ENCODE data around the gene USP11. TPM values are rescaled to one million over a fixed set of nuclear protein-coding genes. Genes with fewer than 3 reads are reported as not detected.

Gene USP11
- 37.2 and 39.5 TPM in 2 replicates for total RNA-seq

DNA sequence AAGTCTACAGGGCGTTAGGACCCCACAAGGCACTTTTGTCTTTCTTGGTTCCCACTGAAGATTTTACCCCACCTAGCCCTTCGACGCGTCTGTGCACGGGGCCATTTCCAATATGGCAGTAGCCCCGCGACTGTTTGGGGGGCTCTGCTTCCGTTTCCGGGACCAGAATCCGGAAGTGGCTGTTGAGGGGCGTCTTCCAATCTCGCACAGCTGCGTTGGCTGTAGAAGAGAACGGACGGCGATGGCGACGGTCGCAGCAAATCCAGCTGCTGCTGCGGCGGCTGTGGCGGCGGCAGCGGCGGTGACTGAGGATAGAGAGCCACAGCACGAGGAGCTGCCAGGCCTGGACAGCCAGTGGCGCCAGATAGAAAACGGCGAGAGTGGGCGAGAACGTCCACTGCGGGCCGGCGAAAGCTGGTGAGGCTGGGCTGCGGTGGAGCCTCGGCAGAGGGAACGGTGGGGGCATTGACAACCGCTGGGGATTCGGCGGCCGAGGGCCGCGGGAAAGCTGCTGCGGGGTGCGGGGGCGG, at the start of gene USP11:
Gene USP11, plus strand, starts transcription at position 207 of the 530 bp plus-strand sequence. Its CDS starts 35 bp downstream, at position 242.
- H3K27ac Mint-ChIP-seq = peak within 1 kb of the TSS; percentile 95
- H3K36me3 Mint-ChIP-seq (ENCODE audit: low read depth) = peaks cover 26% of the 10 kb centered on the region
- peaks cover 20% of the 10 kb centered on the region for H3K4me1 Mint-ChIP-seq (ENCODE audit: low read depth)
- H3K27me3 Mint-ChIP-seq (ENCODE audit: low read depth) = no peaks in the 10 kb centered on the region
- H3K4me3 Mint-ChIP-seq (ENCODE audit: low read depth) = peak within 1 kb of the TSS; percentile 86
- peak; percentile 16 for DNase-seq (ENCODE audit: low spot score)
- H3K9me3 Mint-ChIP-seq = no peaks in the 10 kb centered on the region
- intact Hi-C loops (cut with micrococcal nuclease) = loop anchor here (1.0 to 10.0 kb wide), 4 partner anchors 15 to 82 kb away; partner anchors contain the start of genes CDK16 and UBA1

DNA sequence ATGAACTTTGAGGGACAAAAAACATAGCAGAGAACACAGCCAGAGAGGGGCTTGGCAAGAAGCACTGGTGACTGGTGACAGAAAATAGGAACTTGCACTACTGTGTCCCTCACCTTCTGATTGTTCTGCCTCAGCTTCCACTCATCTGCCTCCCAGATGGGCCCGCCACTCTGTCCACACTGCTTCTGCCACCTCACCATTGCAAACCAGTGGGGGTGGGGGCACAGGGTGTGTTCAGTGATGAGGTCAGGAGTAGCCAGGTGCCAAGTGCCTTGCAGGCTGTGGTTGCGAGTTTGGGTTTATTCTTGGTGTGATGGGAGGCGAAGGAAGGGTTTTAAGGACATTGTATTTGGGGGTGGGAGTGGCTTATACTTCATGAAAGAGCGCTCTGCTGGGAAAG, 48.3 kb upstream of the USP11 start:
- Mint-ChIP-seq H3K4me1 (ENCODE audit: low read depth) (peaks cover 6% of the 10 kb centered on the region), H3K4me3 (ENCODE audit: low read depth) (no peak overlapping the region), H3K9me3 (no peaks in the 10 kb centered on the region), H3K36me3 (ENCODE audit: low read depth) (peaks cover 29% of the 10 kb centered on the region), H3K27ac (no peak overlapping the region), H3K27me3 (ENCODE audit: low read depth) (no peaks in the 10 kb centered on the region)
- no peak for DNase-seq (ENCODE audit: low spot score)
- intact Hi-C loops (cut with micrococcal nuclease) = no loop called here

DNA sequence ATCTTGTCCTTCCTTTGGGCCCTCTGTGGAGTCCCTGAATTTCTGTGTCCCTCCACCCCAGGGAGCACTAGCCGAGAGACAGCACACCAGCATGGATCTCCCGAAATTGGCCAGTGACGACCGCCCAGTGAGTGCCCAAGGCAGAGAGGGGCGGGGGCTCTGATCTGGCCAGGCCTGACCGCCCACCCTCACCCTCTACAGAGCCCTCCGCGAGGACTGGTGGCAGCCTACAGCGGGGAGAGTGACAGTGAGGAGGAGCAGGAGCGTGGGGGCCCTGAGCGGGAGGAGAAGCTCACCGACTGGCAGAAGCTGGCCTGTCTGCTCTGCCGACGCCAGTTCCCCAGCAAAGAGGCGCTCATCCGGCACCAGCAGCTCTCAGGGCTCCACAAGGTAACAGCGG, 47.6 kb upstream of the USP11 start:
- Mint-ChIP-seq H3K27me3 (ENCODE audit: low read depth) (no peaks in the 10 kb centered on the region), H3K36me3 (ENCODE audit: low read depth) (peaks cover 28% of the 10 kb centered on the region), H3K27ac (no peak overlapping the region)

DNA sequence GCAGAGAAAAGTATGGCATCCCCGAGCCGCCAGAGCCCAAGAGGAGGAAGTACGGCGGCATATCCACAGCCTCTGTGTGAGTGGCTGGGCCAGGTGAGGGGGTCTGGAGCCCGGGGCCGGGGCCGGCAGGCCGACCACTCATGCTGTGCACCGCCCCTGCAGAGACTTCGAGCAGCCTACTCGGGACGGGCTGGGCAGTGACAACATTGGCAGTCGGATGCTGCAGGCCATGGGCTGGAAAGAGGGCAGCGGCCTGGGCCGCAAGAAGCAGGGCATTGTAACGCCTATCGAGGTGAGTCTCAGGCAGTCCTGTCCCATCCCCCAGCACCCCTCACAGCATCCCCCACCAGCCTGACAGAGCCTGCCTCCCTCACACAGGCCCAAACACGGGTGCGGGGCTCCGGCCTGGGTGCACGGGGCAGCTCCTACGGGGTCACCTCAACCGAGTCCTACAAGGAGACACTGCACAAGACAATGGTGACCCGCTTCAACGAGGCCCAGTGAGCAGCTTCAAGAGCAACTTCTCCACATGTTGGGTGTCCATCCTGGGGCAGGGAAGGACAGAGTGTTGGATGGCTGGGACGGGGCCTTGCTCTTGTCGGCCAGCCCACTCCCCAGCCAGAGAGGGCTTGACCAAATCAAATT, 46.6 kb upstream of the USP11 start:
- Mint-ChIP-seq H3K4me1 (ENCODE audit: low read depth) (peaks cover 6% of the 10 kb centered on the region), H3K9me3 (no peaks in the 10 kb centered on the region), H3K27me3 (ENCODE audit: low read depth) (no peaks in the 10 kb centered on the region), H3K36me3 (ENCODE audit: low read depth) (peaks cover 25% of the 10 kb centered on the region), H3K27ac (no peak overlapping the region), H3K4me3 (ENCODE audit: low read depth) (no peak overlapping the region)
- DNase-seq (ENCODE audit: low spot score) = no peak
- intact Hi-C loops (cut with micrococcal nuclease) = no loop called here

More for the DNA sequence above, 47.6 kb upstream of the USP11 start:
- intact Hi-C loops (cut with micrococcal nuclease) = no loop called here
- no peak for DNase-seq (ENCODE audit: low spot score)
- H3K4me1 Mint-ChIP-seq (ENCODE audit: low read depth) = peaks cover 6% of the 10 kb centered on the region
- no peaks in the 10 kb centered on the region for H3K9me3 Mint-ChIP-seq
- no peak overlapping the region for H3K4me3 Mint-ChIP-seq (ENCODE audit: low read depth)

DNA sequence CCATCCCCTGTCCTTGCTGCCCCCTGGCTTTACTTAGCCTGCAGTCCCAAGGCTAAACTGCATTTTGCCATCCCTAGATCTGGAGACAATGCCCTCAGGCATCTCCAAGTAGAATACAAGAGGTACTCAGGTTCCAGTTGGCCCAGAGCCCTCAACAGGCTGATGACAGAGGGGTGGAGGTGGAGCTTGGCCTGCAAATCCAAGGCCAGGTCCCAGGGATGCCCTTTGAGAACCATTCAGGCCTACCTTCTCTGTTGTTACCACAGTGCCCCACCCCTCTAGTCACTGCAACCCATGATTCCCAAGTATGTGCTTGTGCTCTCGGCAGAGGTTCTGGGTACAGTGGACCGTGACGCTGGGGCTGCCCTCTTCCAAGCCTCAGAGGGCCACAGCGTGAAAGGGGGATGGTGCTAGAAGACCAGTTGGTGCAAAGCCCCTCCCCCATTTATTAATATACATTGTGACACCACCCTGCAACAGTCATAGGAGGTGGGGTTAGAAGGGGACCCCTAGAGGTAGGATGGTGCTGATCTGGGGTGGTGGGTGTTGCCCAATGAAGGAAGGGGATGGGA, 45.6 kb upstream of the USP11 start:
- Mint-ChIP-seq H3K27ac (peak overlapping the region; percentile 38), H3K27me3 (ENCODE audit: low read depth) (no peaks in the 10 kb centered on the region), H3K4me1 (ENCODE audit: low read depth) (peaks cover 6% of the 10 kb centered on the region), H3K9me3 (no peaks in the 10 kb centered on the region), H3K4me3 (ENCODE audit: low read depth) (no peak overlapping the region), H3K36me3 (ENCODE audit: low read depth) (peaks cover 18% of the 10 kb centered on the region)
- DNase-seq (ENCODE audit: low spot score) = no peak
- intact Hi-C loops (cut with micrococcal nuclease) = no loop called here

DNA sequence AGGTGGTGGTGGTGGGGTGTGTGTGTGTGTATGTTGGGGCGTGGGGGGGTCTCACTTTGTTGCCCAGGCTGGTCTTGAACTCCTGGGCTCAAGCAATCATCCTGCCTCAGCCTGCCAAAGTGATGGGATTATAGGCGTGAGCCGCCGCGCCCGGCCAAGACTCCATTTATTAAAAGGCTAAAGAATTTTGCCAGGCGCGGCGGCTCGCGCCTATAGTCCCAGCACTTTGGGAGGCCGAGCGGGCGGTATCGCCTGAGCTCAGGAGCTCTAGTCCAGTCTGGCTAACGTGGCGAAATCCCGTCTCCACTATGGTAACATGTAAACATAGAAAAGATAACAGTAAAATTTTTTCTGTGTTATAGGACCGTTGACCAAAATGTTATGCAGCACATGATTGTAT, 42.9 kb upstream of the USP11 start:
- H3K27ac Mint-ChIP-seq = no peak overlapping the region
- DNase-seq (ENCODE audit: low spot score) = no peak
- H3K4me1 Mint-ChIP-seq (ENCODE audit: low read depth) = peaks cover 20% of the 10 kb centered on the region
- H3K27me3 Mint-ChIP-seq (ENCODE audit: low read depth) = no peaks in the 10 kb centered on the region
- intact Hi-C loops (cut with micrococcal nuclease) = loop anchor here (2.0 to 10.0 kb wide), 2 partner anchors 45 to 125 kb away; partner anchors contain the start of genes NDUFB11 and RBM10
- H3K9me3 Mint-ChIP-seq = no peaks in the 10 kb centered on the region
- peaks cover 24% of the 10 kb centered on the region for H3K36me3 Mint-ChIP-seq (ENCODE audit: low read depth)
- no peak overlapping the region for H3K4me3 Mint-ChIP-seq (ENCODE audit: low read depth)

DNA sequence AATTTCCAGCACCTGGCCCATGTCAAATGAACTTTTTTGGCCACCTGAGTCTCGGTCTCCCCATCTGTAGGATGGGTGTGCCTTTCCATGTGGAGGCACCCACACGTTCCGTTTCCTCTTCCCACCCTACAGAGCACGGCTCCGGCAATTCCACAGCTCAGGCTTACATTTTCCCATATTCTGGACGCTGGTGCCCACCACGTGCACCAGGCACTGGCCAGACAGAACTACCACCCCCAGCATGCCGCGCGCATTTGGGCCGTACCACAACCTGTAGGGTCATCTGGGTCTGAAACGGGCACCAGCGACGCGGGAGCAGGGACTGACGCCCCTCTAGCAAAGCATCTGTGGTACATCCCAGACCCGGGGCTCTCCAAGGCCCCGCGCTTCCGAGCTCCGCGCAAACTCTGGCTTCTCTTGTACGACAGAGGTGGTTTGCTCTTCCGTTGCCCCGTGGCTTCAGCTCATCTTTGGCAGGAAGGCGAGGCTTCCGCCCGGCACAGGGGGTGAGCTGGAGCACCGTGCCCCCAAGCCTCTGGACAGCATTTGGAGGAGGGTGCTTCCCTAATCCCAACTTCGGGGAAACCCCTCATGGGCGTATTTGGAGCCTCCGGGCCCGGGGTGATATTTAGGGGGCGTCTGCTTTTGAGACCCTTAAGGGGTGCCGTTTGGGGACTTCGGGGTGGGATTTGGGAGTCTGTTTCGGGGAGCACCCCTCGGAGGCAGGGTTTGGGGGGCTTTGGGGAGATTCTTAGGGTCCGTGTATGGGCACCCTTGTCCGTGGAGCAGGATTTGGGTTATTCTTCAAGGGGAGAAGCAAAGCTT, 42.2 kb upstream of the USP11 start:
- Mint-ChIP-seq H3K27me3 (ENCODE audit: low read depth) (no peaks in the 10 kb centered on the region), H3K4me1 (ENCODE audit: low read depth) (peaks cover 22% of the 10 kb centered on the region), H3K9me3 (no peaks in the 10 kb centered on the region), H3K36me3 (ENCODE audit: low read depth) (peaks cover 26% of the 10 kb centered on the region), H3K4me3 (ENCODE audit: low read depth) (peak overlapping the region; percentile 93), H3K27ac (peak overlapping the region; percentile 93)
- peak; percentile 76 for DNase-seq (ENCODE audit: low spot score)
- intact Hi-C loops (cut with micrococcal nuclease) = loop anchor here (2.0 to 10.0 kb wide), 2 partner anchors 46 to 124 kb away; partner anchors contain the start of genes NDUFB11 and RBM10

DNA sequence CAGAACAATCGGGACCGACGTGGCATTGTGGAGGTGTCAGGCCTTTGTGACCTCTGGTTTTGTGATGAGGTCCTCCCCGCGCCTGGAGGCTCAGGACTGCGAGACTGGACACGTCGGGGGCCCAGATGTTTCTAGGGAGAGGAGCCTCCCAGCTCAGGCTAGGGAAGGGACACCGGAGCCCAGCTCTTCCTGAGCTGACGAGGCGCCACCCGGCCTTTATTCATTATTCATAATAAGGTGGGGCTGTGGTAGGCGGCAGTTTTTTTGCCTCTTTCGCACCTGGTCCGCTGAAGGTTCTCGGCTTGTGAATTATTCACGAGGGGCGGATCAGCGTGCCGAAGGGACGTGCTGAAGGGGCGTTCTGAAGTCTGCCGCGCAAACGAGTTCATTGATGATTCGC, 41.5 kb upstream of the USP11 start:
- intact Hi-C loops (cut with micrococcal nuclease) = loop anchor here (2.0 to 10.0 kb wide), 2 partner anchors 47 to 123 kb away; partner anchors contain the start of genes NDUFB11 and RBM10
- H3K27ac Mint-ChIP-seq = peak overlapping the region; percentile 93
- H3K36me3 Mint-ChIP-seq (ENCODE audit: low read depth) = peaks cover 30% of the 10 kb centered on the region
- peak; percentile 24 for DNase-seq (ENCODE audit: low spot score)
- peak overlapping the region; percentile 93 for H3K4me3 Mint-ChIP-seq (ENCODE audit: low read depth)
- H3K4me1 Mint-ChIP-seq (ENCODE audit: low read depth) = peaks cover 29% of the 10 kb centered on the region
- no peaks in the 10 kb centered on the region for H3K9me3 Mint-ChIP-seq
- H3K27me3 Mint-ChIP-seq (ENCODE audit: low read depth) = no peaks in the 10 kb centered on the region

DNA sequence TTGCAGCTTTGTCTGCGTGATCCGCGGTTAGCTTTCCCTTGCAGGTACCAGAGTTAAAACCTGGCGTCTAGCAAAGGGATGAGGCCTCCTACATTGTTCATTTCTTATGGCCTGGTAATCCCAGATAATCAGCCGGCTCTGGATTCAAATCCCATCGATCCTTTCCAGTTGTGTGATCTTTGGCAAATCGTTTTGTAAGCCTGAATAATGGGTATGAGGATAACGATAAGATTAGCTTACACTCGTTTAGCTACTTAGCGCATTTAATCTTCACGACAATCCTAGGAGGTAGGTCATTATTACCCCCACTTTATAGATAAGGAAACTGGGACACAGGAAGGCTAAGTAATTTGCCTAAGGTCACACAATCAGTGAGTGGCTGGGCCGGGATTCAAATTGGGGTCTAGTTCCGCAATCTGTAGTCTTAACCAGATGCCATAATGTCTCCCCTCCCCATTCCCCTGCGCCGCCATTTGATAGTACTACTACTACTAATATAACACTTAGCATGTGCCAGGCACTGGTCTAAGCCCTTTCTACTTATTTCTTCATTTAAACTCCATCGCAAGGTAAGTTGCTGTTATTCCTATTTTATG, 40.9 kb upstream of the USP11 start:
- Mint-ChIP-seq H3K9me3 (no peaks in the 10 kb centered on the region), H3K27ac (peak overlapping the region; percentile 93)

DNA sequence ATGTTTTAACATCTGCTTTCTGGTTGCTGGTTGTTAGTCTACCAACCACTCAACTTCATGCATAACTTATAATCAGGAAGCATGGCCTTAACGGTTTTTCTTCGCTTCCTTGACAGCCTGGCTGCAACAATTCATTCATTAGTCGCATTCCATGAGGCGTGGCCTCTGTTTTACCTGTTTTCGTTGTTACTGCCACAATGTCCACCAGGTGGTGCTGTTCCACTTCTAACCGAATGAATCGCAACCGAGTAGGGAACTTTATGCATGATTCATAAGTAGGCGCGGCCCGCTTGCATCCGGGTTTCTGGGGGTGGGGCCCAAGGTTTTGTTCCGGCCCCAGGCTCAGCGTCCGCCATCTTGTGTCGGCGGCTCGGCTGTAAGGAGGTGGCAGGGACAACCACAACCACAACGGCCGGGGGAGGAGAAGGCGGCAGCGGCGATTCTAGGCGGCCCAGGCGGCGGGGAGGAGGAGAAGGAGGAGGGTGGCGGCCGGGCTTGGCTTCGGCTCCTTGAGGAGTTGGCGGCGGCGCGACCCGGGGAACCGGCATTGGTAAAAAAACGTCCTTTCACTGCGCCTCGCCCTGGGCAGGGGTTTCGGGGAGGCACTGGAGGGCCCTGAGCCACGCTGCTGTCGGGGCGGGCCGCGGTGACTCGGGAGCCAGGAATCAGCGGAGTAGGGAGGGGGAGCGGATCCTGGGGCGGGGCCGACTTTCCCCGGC, 39.2 kb upstream of the USP11 start, which contains the start of gene UBA1:
Gene UBA1, plus strand, starts transcription at position 355 of the 719 bp plus-strand sequence. CDS start 4,974 bp downstream, outside the sequence.
- Mint-ChIP-seq H3K4me3 (ENCODE audit: low read depth) (peak within 1 kb of the TSS; percentile 97), H3K36me3 (ENCODE audit: low read depth) (peaks cover 40% of the 10 kb centered on the region), H3K9me3 (no peaks in the 10 kb centered on the region), H3K27ac (peak within 1 kb of the TSS; percentile 96), H3K27me3 (ENCODE audit: low read depth) (no peaks in the 10 kb centered on the region), H3K4me1 (ENCODE audit: low read depth) (peaks cover 36% of the 10 kb centered on the region)
- peak; percentile 86 for DNase-seq (ENCODE audit: low spot score)
- intact Hi-C loops (cut with micrococcal nuclease) = loop anchor here (1.0 to 10.0 kb wide), 6 partner anchors 24 to 330 kb away; partner anchors contain the start of gene USP11

More for the DNA sequence above, 40.9 kb upstream of the USP11 start:
- Mint-ChIP-seq H3K36me3 (ENCODE audit: low read depth) (peaks cover 30% of the 10 kb centered on the region), H3K4me3 (ENCODE audit: low read depth) (peak overlapping the region; percentile 93), H3K4me1 (ENCODE audit: low read depth) (peaks cover 34% of the 10 kb centered on the region), H3K27me3 (ENCODE audit: low read depth) (no peaks in the 10 kb centered on the region)
- no peak for DNase-seq (ENCODE audit: low spot score)
- intact Hi-C loops (cut with micrococcal nuclease) = loop anchor here (2.0 to 10.0 kb wide), 2 partner anchors 47 to 123 kb away; partner anchors contain the start of genes NDUFB11 and RBM10

DNA sequence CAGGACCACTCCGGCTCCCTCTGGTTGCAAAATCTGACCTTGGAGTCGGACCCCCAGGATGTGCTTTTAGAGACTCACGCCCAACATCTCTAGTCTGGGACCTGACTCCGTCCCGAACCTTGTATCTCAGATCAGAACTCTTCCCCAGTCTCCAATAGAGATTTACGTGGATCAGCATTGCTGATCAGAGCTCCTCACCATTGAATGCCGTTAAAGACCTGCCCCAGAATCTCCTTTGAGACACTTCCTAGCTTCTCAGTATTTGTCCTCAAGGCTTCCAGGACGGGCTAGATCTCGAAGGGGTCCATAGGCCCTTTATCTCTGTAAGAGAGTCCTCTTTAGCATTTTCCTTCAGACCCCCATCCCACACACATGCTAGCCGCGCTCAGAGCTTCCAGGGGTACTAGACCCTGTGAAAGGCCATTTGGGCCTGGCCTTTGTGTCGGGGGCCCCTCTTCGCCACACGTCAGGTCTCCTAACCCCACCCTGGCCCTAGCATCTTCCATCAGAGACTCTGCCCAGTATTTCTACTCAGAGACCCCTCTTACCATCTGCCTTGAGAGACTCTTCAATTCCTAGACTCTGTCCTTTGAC, 38.5 kb upstream of the USP11 start:
- peaks cover 47% of the 10 kb centered on the region for H3K36me3 Mint-ChIP-seq (ENCODE audit: low read depth)
- H3K4me3 Mint-ChIP-seq (ENCODE audit: low read depth) = peak overlapping the region; percentile 97
- H3K4me1 Mint-ChIP-seq (ENCODE audit: low read depth) = peaks cover 31% of the 10 kb centered on the region
- DNase-seq (ENCODE audit: low spot score) = no peak
- intact Hi-C loops (cut with micrococcal nuclease) = loop anchor here (10.0 kb wide), 1 partner anchor 121 kb away; no protein-coding TSS in a partner anchor
- no peaks in the 10 kb centered on the region for H3K9me3 Mint-ChIP-seq
- H3K27ac Mint-ChIP-seq = peak overlapping the region; percentile 96
- H3K27me3 Mint-ChIP-seq (ENCODE audit: low read depth) = no peaks in the 10 kb centered on the region
